HG03159 (cell line): ENCODE measurements around the gene TANC2.
A peak's percentile ranks its signal among the peaks of the same experiment; 100 is the strongest.

ENCODE experiments used
- ATAC-seq: cut with Tn5 transposase; IDR thresholded peaks from one replicate; pipeline ENCODE4 v1.9.1; 2021; ENCODE audit warnings: mild to moderate bottlenecking, moderate library complexity; ENCODE audit not compliant: unreplicated experiment

TANC2 gene

DNA sequence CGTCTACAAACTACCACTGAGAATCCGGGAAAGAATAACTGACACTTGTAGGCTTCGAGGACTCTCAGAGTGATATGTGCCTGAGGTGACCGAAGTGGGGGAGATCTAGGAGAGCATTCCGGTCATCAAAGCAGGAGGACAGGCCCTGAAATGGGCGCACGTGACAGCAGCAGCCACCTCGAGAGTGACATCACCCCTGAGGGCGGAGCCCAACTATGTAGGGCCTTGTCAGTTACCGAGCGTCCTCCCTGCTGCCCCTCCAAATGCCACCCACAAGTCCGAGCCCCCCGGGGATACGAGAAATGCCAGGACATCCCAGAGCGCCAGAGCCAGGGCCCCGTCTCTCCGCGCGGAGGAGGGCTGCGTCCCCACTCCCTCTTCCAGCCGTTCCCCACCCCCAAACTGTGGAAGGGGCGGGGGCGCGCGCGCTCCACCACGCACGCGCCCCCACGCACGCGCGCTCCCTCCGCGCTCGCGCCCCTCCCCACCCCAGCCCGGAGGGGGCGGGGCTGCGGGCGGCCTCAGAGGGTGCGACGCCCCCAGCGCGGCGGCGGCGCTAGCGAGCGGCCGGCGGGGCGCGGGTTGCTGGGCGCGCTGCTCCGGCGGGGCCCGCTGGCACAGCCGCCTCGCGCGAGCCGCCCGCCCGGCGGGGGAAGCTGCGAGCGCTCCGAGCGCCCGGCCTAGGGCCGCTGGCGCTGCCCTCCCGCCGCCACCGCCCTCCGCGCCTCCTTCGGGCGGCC is at the start of gene TANC2:
Gene TANC2 (plus strand): TSS at position 550 of the 740 bp plus-strand sequence. CDS start 43,325 bp downstream, outside the sequence.
- peak; percentile 68 for ATAC-seq

DNA sequence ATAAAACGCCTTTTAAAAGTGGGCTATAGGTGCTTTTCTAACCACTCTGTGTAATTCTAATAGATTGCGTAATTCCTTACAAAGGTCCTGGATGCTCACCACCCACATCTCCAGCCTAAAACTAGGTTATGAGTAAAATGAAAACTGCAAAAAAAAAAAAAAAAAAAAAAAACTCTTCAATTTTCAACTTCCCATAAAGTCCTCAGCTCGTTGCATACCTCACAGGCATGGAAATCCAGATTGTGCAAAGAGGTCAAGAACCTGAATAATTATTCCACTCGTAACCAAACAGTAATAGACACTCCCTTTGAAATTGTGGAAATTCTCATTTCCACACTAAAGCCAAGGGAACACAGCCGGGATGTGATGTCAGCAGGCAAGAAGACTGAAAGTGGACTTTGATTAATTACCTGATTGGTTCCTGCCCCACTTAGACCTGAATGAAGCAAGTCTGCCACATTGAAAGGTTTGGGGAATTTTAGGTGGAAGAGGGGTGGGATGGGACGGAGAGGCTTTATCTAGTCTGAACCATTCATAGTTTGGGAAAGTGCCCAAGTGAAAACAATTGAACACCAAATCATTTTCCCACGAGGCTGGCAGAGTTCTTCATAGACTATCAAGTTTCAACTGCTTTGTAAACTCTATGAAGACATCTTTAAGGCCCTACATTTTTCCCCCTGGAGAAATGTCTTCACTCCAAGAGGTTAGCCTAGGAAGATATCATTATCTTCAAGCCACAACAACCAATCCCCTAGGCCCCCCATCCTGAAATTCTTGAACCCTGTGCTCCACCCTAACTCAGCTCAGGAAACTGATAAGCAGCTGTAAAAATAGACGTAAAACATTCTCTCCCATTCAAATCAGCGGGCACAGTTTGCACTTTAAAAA is 49.1 kb upstream of the TANC2 start:
- no peak for ATAC-seq

DNA sequence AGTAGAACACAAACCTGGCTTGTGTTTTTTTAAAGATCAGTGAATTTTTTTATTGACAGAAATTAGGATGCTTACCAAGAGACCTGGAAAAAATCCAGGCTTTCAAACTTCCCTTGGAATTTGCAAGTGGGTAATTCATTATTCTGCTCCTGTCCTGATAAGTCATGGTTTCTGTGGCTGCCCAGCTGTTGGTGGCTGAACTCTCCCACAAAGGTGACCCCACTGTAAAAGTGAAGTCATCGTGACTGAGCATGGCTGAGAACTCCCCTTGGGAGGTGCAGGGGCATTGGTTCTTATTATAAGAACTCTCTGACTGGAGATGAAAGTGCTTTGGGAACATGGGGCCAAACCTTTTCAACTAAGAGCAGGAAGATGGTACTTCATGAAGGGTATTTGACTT is 46.6 kb upstream of the TANC2 start:
- ATAC-seq, result no peak

DNA sequence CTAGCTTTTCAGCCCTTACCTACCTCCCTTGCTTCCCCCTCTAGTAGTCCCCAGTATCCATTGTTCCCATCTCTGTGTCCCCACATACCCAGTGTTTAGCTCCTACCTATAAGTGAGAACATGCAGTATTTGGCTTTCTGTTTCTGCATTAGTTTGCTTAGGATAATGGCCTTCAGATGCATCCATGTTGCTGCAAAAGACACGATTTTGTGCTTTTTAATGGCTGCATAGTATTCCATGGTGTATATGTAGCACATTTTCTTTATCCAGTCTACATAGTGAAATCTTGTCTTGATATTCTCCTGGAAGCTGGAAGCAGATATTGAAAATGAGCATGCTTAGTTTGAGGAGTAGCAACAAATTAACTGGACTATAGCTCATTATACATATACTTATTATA is 45.7 kb upstream of the TANC2 start:
- ATAC-seq, result no peak

DNA sequence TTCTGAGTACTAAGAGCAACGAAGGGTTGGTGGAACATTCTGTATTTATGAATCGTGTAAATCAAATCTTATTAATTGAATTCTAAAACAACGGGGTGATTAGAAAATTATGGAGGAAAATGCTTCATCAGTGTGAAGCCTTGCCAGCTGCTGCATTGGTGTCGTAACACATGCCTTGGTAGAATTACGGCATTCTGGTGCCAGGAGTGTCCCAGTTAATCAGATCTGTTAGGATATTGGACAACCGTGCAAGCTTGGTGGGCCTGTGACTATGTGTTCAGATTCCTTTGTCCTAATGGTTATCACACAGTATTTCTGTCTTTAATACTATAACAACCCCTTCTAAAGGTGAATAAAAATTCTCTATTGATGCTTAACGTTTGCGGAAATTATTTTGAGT is 44.2 kb upstream of the TANC2 start:
- no peak for ATAC-seq

DNA sequence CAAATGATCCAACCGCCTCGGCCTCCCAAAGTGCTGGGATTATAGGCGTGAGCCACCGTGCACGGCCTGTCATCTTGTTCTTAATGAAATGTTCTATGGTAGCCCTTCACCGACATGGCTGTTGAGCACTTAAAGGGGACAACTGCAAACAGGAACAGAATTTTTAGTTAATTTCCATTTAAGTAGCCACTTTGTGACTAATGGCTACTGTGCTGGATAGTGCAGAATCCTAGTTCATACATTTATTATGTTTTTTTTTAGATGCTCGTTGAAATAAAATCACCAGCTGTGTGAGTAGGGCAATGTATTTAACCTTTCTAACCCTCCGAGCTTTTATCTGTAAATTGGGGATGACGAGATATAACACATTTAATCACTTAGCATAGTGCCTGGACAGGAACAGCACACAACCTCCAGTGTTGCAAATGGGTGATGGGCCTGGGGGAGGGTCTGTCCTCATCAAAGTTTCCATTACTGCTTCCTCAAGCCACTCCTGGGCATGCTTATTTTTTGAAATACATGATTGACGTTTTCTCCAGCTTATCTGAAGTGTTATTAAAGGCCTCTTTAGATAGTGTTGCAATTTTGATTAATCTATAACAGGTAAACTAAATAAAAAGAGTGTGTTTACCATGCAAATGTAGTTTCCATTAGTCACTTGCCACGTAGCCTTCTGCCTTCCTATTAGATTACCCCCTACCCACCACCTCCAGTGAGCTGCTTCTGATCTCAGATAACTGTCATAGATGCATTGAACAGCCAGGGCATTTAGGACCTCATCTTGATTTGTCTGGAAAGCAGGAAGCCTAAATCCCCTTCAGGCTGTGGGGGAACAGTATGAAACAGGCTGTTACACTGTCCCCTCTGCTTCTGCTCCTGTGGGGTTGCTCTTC is 42.5 kb upstream of the TANC2 start:
- no peak for ATAC-seq

DNA sequence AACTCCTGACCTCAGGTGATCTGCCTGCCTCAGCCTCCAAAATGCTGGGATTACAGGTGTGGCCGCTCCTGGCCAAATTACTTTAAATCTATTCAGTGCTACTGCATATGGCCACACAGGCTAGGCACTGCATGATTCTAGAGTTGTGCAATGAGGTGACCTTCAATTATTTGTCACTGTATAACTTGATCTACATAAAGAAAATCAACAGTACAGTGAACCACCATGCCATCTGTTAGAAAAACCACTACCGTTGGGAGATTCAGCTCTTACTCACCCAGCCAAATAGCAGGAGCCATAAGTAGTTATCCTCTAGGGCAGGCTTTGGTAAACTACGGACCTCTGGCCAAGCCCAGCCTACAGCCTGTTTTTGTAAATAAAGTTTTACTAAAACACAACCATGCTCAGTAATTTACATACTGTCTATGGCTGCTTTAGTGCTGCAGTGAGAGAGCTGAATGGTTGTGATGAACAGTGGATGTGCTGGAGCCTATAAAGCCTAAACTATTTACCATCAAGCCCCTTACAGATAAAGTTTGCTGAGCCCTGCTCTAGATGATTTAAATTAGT is 40.7 kb upstream of the TANC2 start:
- ATAC-seq, result no peak

DNA sequence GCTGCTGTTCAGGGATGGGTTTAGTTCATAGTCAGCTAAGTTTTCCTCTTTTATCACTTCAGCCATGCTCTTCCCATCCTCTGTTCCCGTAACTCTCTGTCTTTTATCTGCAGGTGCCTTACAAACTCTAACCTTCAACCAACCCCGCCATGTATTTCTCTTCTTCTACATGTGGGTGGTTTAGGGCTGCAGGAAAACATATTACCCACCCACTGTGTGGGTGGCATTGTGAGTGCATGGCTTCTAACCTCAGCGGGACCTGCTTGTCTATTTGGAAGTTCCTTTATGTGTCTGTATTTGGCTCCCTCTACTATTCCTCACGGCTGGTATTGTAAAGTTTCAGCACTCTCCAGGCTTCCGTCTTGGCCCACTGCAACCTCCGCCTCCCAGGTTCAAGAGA is 39.0 kb upstream of the TANC2 start:
- no peak for ATAC-seq

DNA sequence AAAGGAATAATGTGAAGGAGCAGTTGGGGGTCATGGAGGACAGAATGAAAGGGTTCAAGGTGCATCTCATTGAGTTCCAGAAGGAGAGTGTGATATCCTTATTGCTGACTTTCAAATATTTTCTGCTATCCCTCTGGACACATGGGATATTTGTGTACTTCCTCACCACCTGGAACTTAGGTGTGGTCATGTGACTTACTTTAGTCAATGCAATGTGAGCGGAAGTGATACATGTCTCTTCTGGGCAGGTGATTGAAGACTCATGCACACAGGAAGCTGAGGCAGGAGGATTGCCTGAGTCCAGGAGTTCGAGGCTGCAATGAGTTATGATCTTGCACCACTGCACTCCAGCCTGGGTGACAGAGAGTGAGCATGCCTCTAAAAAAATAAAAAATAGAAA is 36.7 kb upstream of the TANC2 start:
- no peak for ATAC-seq

DNA sequence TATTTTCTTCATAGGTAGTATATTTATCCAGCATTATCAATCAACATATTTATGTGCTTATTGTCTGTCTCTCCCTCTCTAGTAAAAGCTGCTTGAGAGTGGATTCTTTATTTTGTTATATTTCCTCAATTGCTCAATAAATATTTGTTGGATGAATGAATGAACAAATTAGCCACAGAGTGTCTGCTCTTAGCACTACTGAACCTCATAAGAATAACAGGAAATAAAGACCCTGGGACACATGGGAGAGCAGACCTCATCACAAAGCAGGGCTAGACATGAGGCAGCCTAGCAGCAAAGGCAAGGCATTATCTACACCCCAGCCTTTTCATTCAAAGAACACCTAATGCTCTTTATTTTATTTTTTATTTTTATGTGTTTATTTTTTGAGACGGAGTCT is 34.9 kb upstream of the TANC2 start:
- ATAC-seq, result no peak

DNA sequence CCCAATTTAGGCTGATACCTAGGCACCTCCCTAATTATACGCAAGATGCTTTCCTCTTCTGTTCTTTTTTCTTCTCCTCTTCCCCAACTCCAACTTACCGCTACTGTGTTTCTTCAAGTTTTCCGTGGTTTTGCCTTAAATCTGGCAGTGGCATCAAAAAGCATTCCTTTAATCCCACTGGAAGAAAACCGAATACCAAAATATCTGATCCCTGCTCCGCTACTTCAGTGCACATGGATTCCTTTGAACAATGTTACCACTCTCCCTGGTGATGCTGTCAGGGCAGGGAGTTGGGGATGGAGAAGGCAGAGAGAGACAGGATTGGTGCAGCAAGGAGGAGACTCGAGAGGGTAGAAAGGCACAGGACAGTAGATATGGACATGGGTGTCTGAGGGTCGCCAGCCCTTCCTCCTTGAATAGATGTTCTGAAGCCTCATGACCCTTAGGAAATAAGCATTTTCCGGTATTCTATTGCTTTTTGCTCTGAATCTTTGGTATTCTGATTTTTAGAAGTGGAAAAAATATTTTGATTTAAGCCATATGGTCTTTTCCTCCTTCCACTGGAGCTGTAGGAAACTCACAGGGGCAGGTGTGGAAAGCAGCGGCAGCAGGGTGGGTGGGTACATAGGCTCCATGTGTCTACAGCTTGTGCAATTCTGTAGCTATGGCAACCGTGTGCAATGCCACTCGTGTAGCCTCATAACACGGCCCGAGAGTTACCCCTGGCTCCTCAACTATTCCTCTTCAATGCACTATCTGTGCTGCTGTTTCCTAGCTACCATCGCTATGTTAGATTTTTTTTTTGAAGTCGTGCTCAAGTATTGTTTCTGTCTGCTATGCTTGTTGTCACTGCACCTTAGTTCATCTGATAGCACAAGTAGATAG is 32.3 kb upstream of the TANC2 start:
- ATAC-seq, result no peak

DNA sequence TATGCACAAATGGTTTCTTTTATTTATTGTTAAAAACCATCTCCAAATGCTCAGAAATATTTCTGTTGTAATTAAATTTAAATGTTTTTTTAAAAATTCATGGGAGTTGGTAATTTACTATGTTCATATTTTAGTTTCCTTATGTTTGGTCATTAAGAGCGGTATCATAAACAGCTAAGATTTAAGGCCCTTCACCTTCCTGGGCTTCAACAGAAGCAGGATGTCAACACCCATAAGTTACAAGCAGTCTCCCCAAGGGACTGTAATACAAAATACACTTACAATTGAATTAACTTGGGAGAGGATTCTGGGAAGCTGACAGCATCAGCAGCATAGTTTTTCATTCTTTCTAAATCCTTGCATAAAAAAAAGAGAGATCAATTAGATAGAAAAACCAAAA is 30.9 kb upstream of the TANC2 start:
- no peak for ATAC-seq

DNA sequence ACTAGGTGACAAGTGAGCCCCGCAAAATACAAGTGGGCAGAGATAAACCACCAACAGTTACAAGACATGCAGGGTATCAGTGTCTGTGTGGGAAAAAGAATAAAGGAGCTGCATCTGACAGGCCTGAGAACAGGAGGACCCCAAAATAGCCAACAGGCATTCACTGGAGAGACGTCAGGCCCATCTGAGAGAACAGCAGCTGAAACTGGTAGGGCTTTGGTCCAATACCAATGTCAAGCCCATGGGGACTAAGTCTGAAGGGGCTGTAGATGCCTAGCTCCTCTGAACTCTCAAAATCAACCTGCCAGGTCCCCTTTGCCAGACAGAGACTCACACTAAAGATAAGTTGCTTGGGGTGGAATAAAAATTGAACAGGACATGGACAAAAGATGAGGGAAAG is 30.5 kb upstream of the TANC2 start:
- no peak for ATAC-seq

DNA sequence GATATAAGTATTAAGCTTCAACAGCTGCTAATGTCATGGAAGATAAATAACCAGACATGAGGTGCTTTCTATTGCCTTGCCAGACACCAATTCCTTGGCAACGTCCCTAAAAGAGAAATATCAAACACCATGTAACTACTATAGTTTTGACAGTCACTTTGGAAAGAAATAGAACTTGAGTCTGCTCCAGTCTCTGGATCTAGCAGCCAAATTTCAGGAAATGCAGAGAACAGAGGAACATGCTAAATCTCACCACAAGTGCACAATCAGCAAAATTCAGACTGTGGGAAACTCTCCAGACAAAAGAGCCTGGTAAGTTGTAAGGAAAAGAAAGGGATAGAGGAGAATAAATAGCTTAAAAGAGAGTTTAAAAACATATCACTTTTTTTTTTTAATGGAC is 28.4 kb upstream of the TANC2 start:
- ATAC-seq, result no peak

DNA sequence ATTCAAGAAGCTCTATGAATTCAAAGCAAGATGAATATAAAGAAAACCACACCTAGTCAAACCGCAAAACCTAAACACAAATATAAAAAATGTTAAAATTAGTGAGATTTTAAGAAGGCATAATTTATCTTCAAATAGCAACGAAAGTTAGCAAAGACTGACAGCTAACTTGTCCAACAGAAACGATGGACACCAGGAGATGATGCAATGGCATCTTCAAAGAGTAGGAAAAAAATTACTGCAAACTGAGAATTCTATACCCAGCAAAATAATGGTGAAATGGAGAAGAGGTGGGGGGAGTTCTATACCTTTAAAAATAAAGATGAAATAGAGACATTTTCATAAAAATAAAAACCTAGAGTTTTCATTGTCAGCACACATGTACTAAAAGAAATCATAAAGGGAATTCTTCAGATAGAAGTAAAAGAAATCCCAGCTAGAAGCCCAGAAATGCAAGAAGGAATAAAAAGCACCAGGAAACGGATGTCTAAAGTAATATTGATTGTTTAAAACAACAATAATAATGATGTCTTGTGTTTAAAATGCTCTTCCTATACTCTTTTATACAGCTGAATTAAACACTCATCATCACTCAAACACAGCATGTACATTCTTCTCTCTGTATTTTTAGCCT is 24.6 kb upstream of the TANC2 start:
- no peak for ATAC-seq

DNA sequence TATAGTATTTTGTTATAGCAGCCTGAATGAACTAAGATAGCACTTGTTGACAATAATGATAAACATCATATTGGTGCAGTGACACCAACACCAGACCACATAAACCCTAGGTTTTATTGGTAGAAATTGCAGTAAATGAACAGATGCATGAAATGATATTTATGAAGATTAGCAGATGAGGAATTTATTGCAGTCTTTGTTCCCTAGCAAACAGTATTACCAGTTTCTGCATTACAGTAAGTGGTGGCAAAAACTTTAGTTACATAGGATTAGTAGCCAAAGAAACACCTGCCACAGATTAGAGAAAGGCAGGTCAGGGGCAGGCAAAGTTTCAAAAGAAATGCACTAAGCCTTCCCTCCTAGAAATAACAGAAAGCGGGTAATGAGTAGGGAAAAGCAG is 17.7 kb upstream of the TANC2 start:
- no peak for ATAC-seq

DNA sequence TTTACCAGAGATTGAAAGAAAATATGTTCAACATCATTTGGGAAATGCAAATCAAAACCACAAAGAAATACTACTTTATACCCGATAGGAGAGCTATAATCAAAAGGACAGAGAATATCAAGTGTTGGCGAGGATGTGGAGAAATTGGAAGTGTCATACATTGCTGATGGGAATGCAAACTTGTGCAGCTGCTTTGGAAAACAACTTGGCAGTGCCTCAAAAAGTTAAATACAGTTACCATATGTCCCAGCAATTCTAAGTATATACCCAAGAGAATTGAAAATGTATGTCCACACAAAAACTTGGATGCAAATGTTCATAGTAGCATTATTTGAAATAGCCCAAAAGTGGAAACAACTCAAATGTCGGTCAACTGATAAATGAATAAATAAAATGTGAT is 17.0 kb upstream of the TANC2 start:
- no peak for ATAC-seq

DNA sequence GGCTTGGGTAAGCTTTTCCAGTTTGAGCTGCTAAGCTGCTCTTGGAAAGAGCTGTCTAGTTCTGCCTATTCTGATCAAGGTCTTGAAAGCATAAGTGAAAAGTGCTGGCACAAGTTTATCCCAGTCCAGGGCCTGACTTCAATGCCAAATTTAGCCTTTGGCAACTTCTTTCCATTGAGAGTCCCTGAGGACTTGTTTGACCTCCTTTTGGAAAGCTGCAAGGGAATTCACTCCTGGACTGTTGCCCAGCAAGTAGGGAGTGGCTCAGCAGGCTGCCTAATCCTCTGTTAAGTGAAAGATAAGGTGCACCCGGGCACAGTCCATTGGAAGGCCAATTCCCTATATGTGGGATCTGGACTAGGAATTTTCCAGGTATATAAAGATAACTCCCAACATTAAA is 16.0 kb upstream of the TANC2 start:
- ATAC-seq, result no peak

DNA sequence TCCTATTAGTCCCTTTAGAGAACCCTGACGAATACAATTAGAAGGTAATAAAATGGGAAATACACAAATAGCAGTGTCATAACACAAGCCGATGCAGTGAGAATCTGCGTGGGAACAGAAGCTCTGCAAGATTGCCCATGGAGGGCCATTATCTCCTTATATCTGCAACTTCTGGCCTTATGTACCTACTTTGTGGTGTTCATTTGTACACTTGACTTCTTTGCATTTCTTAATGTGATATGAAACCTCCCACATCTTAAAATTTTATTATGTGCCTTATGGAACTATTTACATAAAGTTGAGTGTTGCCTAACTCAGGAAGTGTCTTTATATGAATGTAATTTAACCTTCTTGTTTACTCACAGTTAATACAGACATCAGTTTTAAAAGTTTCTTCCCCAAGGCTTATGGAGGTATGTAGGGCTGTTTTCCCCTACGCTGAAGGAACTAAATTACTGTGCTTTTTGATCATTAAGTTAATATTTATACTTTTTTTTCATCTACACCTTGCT is 10.1 kb upstream of the TANC2 start:
- ATAC-seq, result no peak
